Measurements from ENCODE around the gene MAN2A1.

MAN2A1 gene
- 77.6 to 165 (median 141) reads per million in 9 experiments for total RNA-seq

DNA sequence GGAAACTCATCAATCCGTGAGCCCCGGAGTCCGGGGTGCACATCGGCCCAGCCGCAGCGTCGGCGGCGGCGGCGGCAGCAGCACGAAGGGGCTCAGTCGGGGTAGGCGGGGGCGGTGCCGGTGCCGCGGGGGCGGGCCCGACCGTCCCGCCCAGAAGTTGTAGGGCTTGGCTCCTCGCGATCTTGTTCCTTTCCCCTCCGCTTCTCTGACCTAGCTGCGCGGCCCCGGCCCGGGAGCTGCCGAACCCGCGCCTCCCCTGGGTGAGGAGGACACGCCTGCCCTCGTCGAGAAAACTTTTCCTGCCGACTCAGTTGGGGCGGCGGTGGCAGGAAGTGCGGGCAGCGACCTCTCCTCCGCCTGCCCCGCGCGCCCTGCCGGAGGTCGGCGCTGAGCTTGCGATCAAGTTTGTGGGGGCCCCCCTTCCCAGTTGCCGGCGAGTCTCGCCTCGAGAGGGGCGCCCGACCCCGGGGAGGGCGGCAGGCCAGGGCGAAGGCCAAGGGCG lies at the start of gene MAN2A1:
MAN2A1 (plus strand) TSS at position 188 of the 502 bp plus-strand sequence. CDS start 491 bp downstream, outside the sequence.
- H3K27ac Mint-ChIP-seq, result peak within 1 kb of the TSS; percentile 78 to 84
- no peaks in the 10 kb centered on the region for H3K9me3 Mint-ChIP-seq
- ATAC-seq (replicated peaks), result peak; percentile 67
- H3K36me3 Mint-ChIP-seq (ENCODE audit: insufficient read depth), result peaks cover 22% of the 10 kb centered on the region
- DNase-seq, result peak; percentile 73 to 77 (median 74)
- H3K4me1 Mint-ChIP-seq (ENCODE audit: low read depth in 2 of 2), result peaks cover 38 to 42% of the 10 kb centered on the region in 2 donors
- H3K27me3 Mint-ChIP-seq, result peaks cover 6 to 10% of the 10 kb centered on the region in 2 donors
- peak within 1 kb of the TSS; percentile 80 to 86 for H3K4me3 Mint-ChIP-seq

GRCh38 chr5:109640976-109641375 lies 48.8 kb upstream of the MAN2A1 start:
- Mint-ChIP-seq H3K27ac (no peak overlapping the region), H3K27me3 (peaks cover 6 to 16% of the 10 kb centered on the region in 2 donors), H3K9me3 (peaks cover 0 to 3% of the 10 kb centered on the region in 2 donors), H3K4me1 (ENCODE audit: low read depth in 2 of 2) (no peaks in the 10 kb centered on the region), H3K36me3 (ENCODE audit: insufficient read depth) (no peaks in the 10 kb centered on the region), H3K4me3 (no peak overlapping the region)
- ATAC-seq (replicated peaks), result no peak
- no peak for DNase-seq

- ATAC-seq (replicated peaks) (no peak), DNase-seq (no peak)
- no peak overlapping the region for H3K4me3 Mint-ChIP-seq
- H3K36me3 Mint-ChIP-seq (ENCODE audit: insufficient read depth), result no peaks in the 10 kb centered on the region
- H3K27ac Mint-ChIP-seq, result no peak overlapping the region
- peaks cover 0 to 8% of the 10 kb centered on the region in 2 donors for H3K27me3 Mint-ChIP-seq
- no peaks in the 10 kb centered on the region for H3K4me1 Mint-ChIP-seq (ENCODE audit: low read depth in 2 of 2)
- peaks cover 0 to 3% of the 10 kb centered on the region in 2 donors for H3K9me3 Mint-ChIP-seq
Measured at GRCh38 chr5:109643791-109644350, 45.9 kb upstream of the MAN2A1 start.

DNA sequence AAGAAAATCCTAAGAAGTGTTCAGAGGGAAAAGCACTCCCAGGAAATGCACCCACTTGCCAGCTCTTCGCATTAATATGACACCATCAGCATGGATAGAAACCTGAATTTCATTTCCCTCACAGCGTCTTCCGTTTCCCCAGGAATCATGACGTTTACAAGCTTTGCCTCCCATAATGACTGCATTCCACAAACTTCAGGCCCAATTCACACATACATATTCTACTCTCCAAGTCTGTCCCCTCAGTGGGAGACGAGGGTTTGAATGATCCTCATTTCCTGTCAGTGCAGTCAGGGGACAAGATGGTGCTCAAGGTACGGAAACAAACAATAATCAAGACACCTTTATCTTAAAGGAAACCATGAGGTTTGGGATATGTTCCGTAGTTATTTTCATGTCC lies 44.9 kb upstream of the MAN2A1 start:
- ATAC-seq (replicated peaks) (no peak), DNase-seq (no peak)
- Mint-ChIP-seq H3K27me3 (peaks cover 0 to 8% of the 10 kb centered on the region in 2 donors), H3K27ac (no peak overlapping the region), H3K9me3 (peaks cover 0 to 3% of the 10 kb centered on the region in 2 donors), H3K4me3 (no peak overlapping the region), H3K4me1 (ENCODE audit: low read depth in 2 of 2) (no peaks in the 10 kb centered on the region), H3K36me3 (ENCODE audit: insufficient read depth) (no peaks in the 10 kb centered on the region)

GRCh38 chr5:109645707-109646192 lies 44.0 kb upstream of the MAN2A1 start:
- Mint-ChIP-seq H3K27me3 (peaks cover 0 to 5% of the 10 kb centered on the region in 2 donors), H3K4me1 (ENCODE audit: low read depth in 2 of 2) (no peaks in the 10 kb centered on the region), H3K27ac (no peak overlapping the region), H3K4me3 (no peak overlapping the region), H3K9me3 (no peaks in the 10 kb centered on the region), H3K36me3 (ENCODE audit: insufficient read depth) (no peaks in the 10 kb centered on the region)
- DNase-seq, result no peak
- ATAC-seq (replicated peaks), result no peak

DNA sequence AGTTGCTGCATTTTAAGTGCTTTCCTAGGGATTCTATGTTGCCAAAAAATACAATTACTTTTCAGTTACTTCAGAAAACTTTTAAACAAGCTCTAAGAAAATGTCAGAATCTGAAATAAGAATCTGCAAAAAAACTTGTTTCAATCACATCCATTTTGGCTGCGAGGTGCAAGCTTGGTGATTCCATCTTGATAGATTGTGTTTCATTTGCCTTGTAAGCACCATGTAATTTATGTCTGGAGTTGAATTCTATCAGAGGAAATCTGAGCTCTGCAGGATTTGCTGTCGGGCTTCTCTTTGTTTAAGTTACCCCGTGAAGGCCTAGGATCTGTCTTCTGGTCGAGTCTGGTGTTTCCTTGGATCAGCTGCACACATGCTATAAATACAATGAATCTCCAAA lies 40.4 kb upstream of the MAN2A1 start:
- Mint-ChIP-seq H3K9me3 (no peaks in the 10 kb centered on the region), H3K36me3 (ENCODE audit: insufficient read depth) (no peaks in the 10 kb centered on the region), H3K27ac (no peak overlapping the region), H3K27me3 (peaks cover 0 to 9% of the 10 kb centered on the region in 2 donors), H3K4me3 (no peak overlapping the region), H3K4me1 (ENCODE audit: low read depth in 2 of 2) (no peaks in the 10 kb centered on the region)
- DNase-seq (no peak), ATAC-seq (replicated peaks) (no peak)

DNA sequence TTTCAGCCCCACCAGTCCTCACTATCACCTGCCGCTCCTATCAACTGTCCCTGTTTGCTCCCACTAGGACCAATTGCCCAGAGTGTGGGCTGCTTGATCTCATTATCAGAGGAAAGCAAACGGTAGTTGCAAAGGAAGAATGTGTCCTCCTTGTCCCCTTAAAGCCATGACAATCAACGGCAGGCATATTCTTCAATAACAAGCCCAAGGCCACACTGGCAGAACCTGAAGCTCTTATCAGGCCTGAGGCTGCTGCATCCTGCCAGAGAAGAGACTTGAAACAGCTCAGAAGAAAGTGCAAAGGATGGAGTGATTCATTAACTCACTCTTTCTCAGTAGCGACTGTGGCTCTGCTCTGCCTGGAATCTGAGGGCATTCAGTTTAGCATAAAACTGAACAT lies 39.2 kb upstream of the MAN2A1 start:
- Mint-ChIP-seq H3K9me3 (no peaks in the 10 kb centered on the region), H3K36me3 (ENCODE audit: insufficient read depth) (no peaks in the 10 kb centered on the region), H3K4me1 (ENCODE audit: low read depth in 2 of 2) (peaks cover 0 to under 1% of the 10 kb centered on the region in 2 donors), H3K27me3 (peaks cover 0 to 9% of the 10 kb centered on the region in 2 donors), H3K27ac (no peak overlapping the region), H3K4me3 (no peak overlapping the region)
- no peak for ATAC-seq (replicated peaks)
- DNase-seq, result no peak

DNA sequence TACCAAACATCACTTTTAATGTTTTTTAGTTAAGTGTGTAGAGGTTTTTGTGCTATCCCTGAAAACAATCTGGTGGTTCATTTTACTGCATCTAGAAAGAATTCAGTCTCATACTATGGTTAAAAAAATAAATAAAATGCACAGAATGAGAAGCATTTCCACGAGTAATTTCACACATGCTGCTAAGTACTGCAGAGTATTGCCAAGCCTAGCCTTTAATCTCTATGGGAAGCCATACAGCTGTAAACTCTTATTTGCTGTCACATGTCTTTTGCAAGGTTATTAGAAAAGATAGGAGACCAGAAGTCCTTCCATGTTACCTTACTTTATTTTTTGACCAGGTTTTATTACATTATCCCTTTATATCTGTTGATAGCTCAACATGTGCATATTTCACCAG lies 37.6 kb upstream of the MAN2A1 start:
- ATAC-seq (replicated peaks) (no peak), DNase-seq (no peak)

GRCh38 chr5:109653042-109653441 lies 36.7 kb upstream of the MAN2A1 start:
- Mint-ChIP-seq H3K9me3 (no peaks in the 10 kb centered on the region), H3K27me3 (peaks cover 0 to 9% of the 10 kb centered on the region in 2 donors), H3K27ac (no peak overlapping the region), H3K4me1 (ENCODE audit: low read depth in 2 of 2) (peaks cover 4 to 16% of the 10 kb centered on the region in 2 donors), H3K4me3 (no peak overlapping the region), H3K36me3 (ENCODE audit: insufficient read depth) (no peaks in the 10 kb centered on the region)
- ATAC-seq (replicated peaks) (no peak), DNase-seq (no peak)

More for the DNA sequence above, 37.6 kb upstream of the MAN2A1 start:
- Mint-ChIP-seq H3K9me3 (no peaks in the 10 kb centered on the region), H3K27me3 (peaks cover 0 to 9% of the 10 kb centered on the region in 2 donors), H3K36me3 (ENCODE audit: insufficient read depth) (no peaks in the 10 kb centered on the region), H3K4me1 (ENCODE audit: low read depth in 2 of 2) (peaks cover 1 to 14% of the 10 kb centered on the region in 2 donors), H3K27ac (no peak overlapping the region), H3K4me3 (no peak overlapping the region)

DNA sequence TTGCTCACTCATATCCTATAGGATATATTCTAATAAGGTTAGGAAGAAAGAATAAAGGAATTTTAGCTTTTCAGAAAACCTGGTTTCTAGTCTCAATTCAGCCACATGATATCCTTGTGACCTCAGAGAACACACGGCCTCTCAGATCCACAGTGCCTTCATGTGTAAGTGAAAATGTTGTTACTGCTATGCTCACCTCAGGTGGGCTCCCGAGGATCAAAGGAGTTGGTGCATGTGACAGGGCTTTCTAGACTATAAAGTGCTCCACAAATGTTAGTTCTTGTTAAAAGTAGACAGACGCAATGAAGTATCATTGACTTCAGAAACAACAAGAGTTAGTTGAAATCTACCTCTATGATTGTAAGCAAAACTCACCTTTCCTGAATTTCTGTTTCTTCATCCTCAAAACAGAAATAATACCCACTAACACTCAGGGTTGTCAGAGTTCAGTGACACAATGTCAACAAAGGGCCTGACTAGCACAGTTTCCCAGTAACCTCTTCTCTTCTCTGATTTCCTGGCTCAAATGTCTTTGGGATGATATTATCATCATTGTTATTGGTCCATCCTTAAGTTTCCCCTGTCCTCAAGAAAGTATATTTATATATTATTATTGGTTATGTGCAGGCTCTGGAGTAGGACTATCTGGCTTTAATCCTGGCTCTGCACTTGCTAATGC lies 36.0 kb upstream of the MAN2A1 start:
- no peak for ATAC-seq (replicated peaks)
- no peak overlapping the region for H3K4me3 Mint-ChIP-seq
- H3K27me3 Mint-ChIP-seq, result peaks cover 0 to 9% of the 10 kb centered on the region in 2 donors

DNA sequence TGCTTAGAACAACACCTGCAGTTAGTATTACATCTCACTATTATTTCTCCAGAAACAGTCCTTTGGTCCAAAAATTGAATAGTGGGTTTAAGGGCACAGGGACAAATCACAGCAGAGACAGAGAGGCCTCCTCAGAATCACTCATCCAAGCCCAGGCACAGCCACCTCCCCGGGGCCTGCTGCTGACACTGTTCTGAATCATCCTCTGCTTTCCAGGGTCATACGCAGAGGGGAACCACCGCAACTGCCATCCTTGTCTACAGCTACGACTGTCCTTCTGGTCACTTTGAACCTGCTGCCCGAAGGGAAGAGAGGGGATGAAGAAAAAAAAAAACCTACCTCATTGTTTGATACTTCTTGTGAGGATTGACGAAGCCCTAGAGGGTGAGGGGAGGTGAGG lies 35.3 kb upstream of the MAN2A1 start:
- DNase-seq (no peak), ATAC-seq (replicated peaks) (no peak)
- Mint-ChIP-seq H3K27ac (no peak overlapping the region), H3K36me3 (ENCODE audit: insufficient read depth) (no peaks in the 10 kb centered on the region), H3K27me3 (peaks cover 0 to 9% of the 10 kb centered on the region in 2 donors), H3K4me1 (ENCODE audit: low read depth in 2 of 2) (peaks cover 4 to 16% of the 10 kb centered on the region in 2 donors), H3K9me3 (no peaks in the 10 kb centered on the region), H3K4me3 (no peak overlapping the region)

More for the DNA sequence above, 36.0 kb upstream of the MAN2A1 start:
- Mint-ChIP-seq H3K9me3 (no peaks in the 10 kb centered on the region), H3K4me1 (ENCODE audit: low read depth in 2 of 2) (peaks cover 4 to 16% of the 10 kb centered on the region in 2 donors), H3K36me3 (ENCODE audit: insufficient read depth) (no peaks in the 10 kb centered on the region), H3K27ac (no peak overlapping the region)
- DNase-seq, result no peak

DNA sequence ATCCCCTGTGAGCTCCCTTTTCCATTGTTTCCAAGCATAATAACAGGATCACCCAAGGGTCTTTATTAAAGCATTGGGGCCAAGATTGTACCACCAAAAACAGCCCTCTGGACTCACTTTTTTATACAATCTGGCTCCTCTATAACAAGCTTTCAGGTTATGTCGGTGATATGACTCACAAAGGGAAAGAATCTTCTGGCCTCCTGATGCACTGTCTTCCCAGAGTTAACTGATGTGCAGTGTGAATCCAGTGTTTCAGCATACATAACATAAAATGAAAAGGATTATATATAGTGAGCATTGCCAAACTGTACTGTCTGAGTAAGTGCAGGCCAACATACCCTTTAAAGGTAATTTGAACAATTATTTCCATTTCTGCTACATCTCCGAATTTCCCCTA lies 33.9 kb upstream of the MAN2A1 start:
- no peaks in the 10 kb centered on the region for H3K9me3 Mint-ChIP-seq
- peaks cover 4 to 16% of the 10 kb centered on the region in 2 donors for H3K4me1 Mint-ChIP-seq (ENCODE audit: low read depth in 2 of 2)
- ATAC-seq (replicated peaks), result no peak
- DNase-seq, result no peak
- no peak overlapping the region for H3K4me3 Mint-ChIP-seq
- H3K36me3 Mint-ChIP-seq (ENCODE audit: insufficient read depth), result no peaks in the 10 kb centered on the region
- H3K27me3 Mint-ChIP-seq, result peaks cover 6 to 18% of the 10 kb centered on the region in 2 donors
- no peak overlapping the region for H3K27ac Mint-ChIP-seq

GRCh38 chr5:109656829-109657228 lies 32.9 kb upstream of the MAN2A1 start:
- DNase-seq (peak in 2 of 3 experiments; percentile 10 to 11), ATAC-seq (replicated peaks) (peak; percentile 86)
- H3K27me3 Mint-ChIP-seq, result peaks cover 6 to 18% of the 10 kb centered on the region in 2 donors
- H3K9me3 Mint-ChIP-seq, result no peaks in the 10 kb centered on the region
- no peak overlapping the region for H3K27ac Mint-ChIP-seq
- no peaks in the 10 kb centered on the region for H3K36me3 Mint-ChIP-seq (ENCODE audit: insufficient read depth)
- H3K4me1 Mint-ChIP-seq (ENCODE audit: low read depth in 2 of 2), result peaks cover 4 to 16% of the 10 kb centered on the region in 2 donors
- H3K4me3 Mint-ChIP-seq, result no peak overlapping the region

DNA sequence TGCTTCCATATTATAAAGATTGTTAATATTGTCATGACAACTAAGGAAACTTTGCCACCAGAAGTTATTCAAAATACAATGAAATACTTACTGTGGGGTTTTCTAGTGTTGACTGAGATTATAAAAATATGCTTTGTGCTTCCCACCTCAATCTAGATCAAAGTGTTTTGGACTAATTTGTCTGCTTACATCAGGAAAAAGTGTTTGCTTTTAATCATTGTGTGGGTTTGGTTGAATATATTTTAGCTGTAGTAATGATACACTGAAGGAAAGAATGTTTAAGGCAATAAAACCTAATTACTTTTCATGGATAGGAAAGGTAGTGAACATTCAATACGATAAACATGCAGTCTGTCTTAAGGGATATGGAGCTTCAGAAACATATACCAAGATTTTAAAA lies 29.8 kb upstream of the MAN2A1 start:
- H3K27me3 Mint-ChIP-seq, result peaks cover 6 to 9% of the 10 kb centered on the region in 2 donors
- no peak overlapping the region for H3K4me3 Mint-ChIP-seq

More for the DNA sequence above, 29.8 kb upstream of the MAN2A1 start:
- no peaks in the 10 kb centered on the region for H3K9me3 Mint-ChIP-seq
- H3K36me3 Mint-ChIP-seq (ENCODE audit: insufficient read depth), result no peaks in the 10 kb centered on the region
- no peak for ATAC-seq (replicated peaks)
- H3K4me1 Mint-ChIP-seq (ENCODE audit: low read depth in 2 of 2), result peaks cover 4 to 16% of the 10 kb centered on the region in 2 donors
- no peak overlapping the region for H3K27ac Mint-ChIP-seq
- no peak for DNase-seq
